K562 treated with DMSO at 1 percent for 24 hours (cell line): Measurements from ENCODE around the gene MFAP3L. TPM values are rescaled to one million over a fixed set of nuclear protein-coding genes. Genes with fewer than 3 reads are reported as not detected.

ENCODE experiments used
- total RNA-seq: library from RNA; unstranded; fragments of 300-600 nt; gene quantifications from 2 replicates; pipeline ENCODE4 v1.2.3, GENCODE V29; 2022; ENCODE audit warnings: low read depth; ENCODE audit not compliant: insufficient read depth

The MFAP3L gene
- total RNA-seq = 0.71 and 1.2 TPM in 2 replicates

DNA sequence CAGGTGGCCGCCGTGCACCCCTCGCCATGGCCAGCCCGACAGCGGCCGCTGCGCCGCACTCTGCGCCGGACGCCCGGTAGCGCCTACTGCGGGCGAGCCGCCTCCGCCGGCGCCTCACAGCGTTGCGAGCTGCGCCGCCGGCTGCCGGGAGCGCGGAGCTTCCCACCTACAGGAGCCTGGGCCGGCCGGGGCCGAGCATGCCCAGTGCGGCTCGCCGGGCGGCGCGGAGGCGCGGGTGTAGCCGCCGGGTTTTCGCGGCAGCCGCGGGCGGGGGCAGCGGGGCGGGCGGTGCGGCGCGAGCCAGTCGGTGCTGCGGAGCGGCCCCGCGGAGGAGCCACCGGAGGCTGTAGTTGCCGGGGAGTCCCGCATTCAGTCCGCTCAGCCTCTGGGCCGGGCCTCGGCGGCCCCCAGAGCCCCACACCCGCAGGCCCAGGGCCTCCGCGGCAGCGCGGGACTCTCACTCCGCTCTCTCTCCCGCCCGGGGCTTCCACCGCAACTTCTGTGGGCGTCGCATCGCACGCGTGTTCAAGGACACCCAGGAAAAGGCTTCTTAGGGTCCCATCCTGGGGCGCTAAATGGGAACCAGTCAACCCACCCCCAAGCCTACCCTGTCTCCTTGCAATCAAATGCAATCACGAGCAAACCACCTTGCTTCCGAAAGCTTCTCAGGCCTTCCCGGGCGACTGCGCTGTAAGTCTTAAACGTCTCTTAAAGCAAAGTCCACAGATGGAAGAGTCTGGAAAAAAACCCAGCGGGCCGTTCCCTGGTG, at the start of gene MFAP3L:
Gene MFAP3L, minus strand, starts transcription at position 143 of the 769 bp plus-strand sequence. CDS start 20,518 bp downstream, outside the sequence.

Other genes with a start within 250 kb of the MFAP3L start
- gene AADAT, start 63.6 kb upstream of the MFAP3L start, total RNA-seq = not detected in 2 replicates